OCI-LY7 (cell line): Measurements from ENCODE around the gene FUT2. TPM values are rescaled to one million over a fixed set of nuclear protein-coding genes. Genes with fewer than 3 reads are reported as not detected.

Source experiments
- BruUV-seq: library from RNA; stranded (reverse); fragments of 400-500 nt; replicated peaks from 2 replicates; lab custom pipeline; 2021; lab: Mats Ljungman, UMichigan
- CTCF ChIA-PET: fragments of 300-600 bp; sonication (Branson Sonifier 250); formaldehyde crosslinking; loops from one replicate; lab custom pipeline; 2022; ENCODE audit warnings: antibody characterized with exemption; ENCODE audit not compliant: unreplicated experiment; lab: Charles Lee
- POLR2A ChIA-PET: fragments of 300-600 bp; sonication (Branson Sonifier 250); formaldehyde crosslinking; loops from one replicate; lab custom pipeline; 2022; ENCODE audit warnings: antibody characterized with exemption; lab: Charles Lee
- DNase-seq: peaks from one replicate; pipeline ENCODE4 v3.0.0-alpha.2; 2015; ENCODE audit warnings: low spot score
- H2AFZ ChIP-seq: fragments of 200-600 bp; sonication (generic), shearing (Covaris generic); 2 replicates; pipeline ENCODE4 v1.6.1; 2014; ENCODE audit warnings: mild to moderate bottlenecking, antibody characterized with exemption, low read length, moderate library complexity
- H3K27ac ChIP-seq: fragments of 200-600 bp; sonication (generic); 2 replicates; pipeline ENCODE4 v1.5.1; 2014; ENCODE audit warnings: mixed run types, low read depth, mild to moderate bottlenecking, moderate library complexity, low read length, inconsistent platforms; ENCODE audit not compliant: poor library complexity, severe bottlenecking
- H3K36me3 ChIP-seq: fragments of 200-600 bp; sonication (generic); 2 replicates; pipeline ENCODE4 v1.6.1; 2014; ENCODE audit warnings: mild to moderate bottlenecking, antibody characterized with exemption, low read length, moderate library complexity, mixed read lengths; ENCODE audit not compliant: insufficient read depth
- H3K4me1 ChIP-seq: fragments of 200-600 bp; sonication (generic); 2 replicates; pipeline ENCODE4 v1.5.1; 2014; ENCODE audit warnings: mild to moderate bottlenecking, low read length; ENCODE audit not compliant: insufficient read depth, poor library complexity, severe bottlenecking
- H3K4me2 ChIP-seq: fragments of 200-600 bp; sonication (generic); 2 replicates; pipeline ENCODE4 v1.6.1; 2014; ENCODE audit warnings: mild to moderate bottlenecking, low read length
- H3K4me3 ChIP-seq: fragments of 200-600 bp; sonication (generic); 2 replicates; pipeline ENCODE4 v1.5.1; 2014; ENCODE audit warnings: mild to moderate bottlenecking, low read depth, low read length; ENCODE audit not compliant: poor library complexity, severe bottlenecking
- H3K79me2 ChIP-seq: fragments of 200-600 bp; sonication (generic); 2 replicates; pipeline ENCODE4 v1.6.1; 2016; ENCODE audit warnings: low read depth, mild to moderate bottlenecking, low read length, moderate library complexity, mixed read lengths; ENCODE audit not compliant: insufficient read depth
- H3K9me2 ChIP-seq: fragments of 200-600 bp; sonication (generic); 2 replicates; pipeline ENCODE4 v1.6.1; 2016; ENCODE audit warnings: mild to moderate bottlenecking, low read length, mixed read lengths; ENCODE audit not compliant: insufficient read depth
- H3K9me3 ChIP-seq: fragments of 200-600 bp; sonication (generic); 2 replicates; pipeline ENCODE4 v1.6.1; 2014; ENCODE audit warnings: mild to moderate bottlenecking, mixed run types, low read length, mixed read lengths
- H4K20me1 ChIP-seq: fragments of 200-600 bp; sonication (generic); 2 replicates; pipeline ENCODE4 v1.6.1; 2014; ENCODE audit warnings: mild to moderate bottlenecking, antibody characterized with exemption, low read length, moderate library complexity, mixed read lengths; ENCODE audit not compliant: insufficient read depth
- EZH2phosphoT487 ChIP-seq: fragments of 200-600 bp; sonication (generic); IDR thresholded peaks from 2 replicates; pipeline ENCODE4 v1.6.1; 2018; ENCODE audit warnings: low read depth, borderline replicate concordance, mild to moderate bottlenecking, mixed run types, antibody characterized with exemption, low read length, moderate library complexity, mixed read lengths
- intact Hi-C: fragments of 100-400 bp; cut with micrococcal nuclease; formaldehyde crosslinking; loops from one replicate; pipeline ENCODE4 v1.10.0; 2022; ENCODE audit not compliant: unreplicated experiment
- total RNA-seq, 2 experiments: library from RNA; depleted of rRNA in 1 of 2; stranded (reverse); fragments of >200 nt in 1 of 2; shearing (Covaris generic) in 1 of 2; gene quantifications; 2 replicates each; pipeline ENCODE4 v1.2.3, GENCODE V29; 2014 to 2022
- TF ChIP-seq, protein P1 (sequence below): fragments of 200-600 bp; sonication (generic); conservative IDR thresholded peaks from 2 replicates; pipeline ENCODE4 v1.5.1; 2014; ENCODE audit warnings: mild to moderate bottlenecking, antibody characterized with exemption, low read length, moderate library complexity, mixed read lengths

The FUT2 gene
- total RNA-seq, 2 experiments from 2014 or later, result not detected

- no peak overlapping the region for H3K4me3 ChIP-seq
- H3K9me2 ChIP-seq, result no peaks in the 10 kb centered on the region
- intact Hi-C loops, result no loop called here
- no peak overlapping the region for H2AFZ ChIP-seq
- POLR2A ChIA-PET, result no interaction called here
- no peak overlapping the region for H3K27ac ChIP-seq
- DNase-seq, result no peak
- no peaks in the 10 kb centered on the region for H3K36me3 ChIP-seq
- no peaks in the 10 kb centered on the region for H3K4me1 ChIP-seq
- no peaks in the 10 kb centered on the region for H3K9me3 ChIP-seq
- no peaks in the 10 kb centered on the region for H3K79me2 ChIP-seq
- no TSS peak for BruUV-seq
- TF ChIP-seq, protein P1, sequence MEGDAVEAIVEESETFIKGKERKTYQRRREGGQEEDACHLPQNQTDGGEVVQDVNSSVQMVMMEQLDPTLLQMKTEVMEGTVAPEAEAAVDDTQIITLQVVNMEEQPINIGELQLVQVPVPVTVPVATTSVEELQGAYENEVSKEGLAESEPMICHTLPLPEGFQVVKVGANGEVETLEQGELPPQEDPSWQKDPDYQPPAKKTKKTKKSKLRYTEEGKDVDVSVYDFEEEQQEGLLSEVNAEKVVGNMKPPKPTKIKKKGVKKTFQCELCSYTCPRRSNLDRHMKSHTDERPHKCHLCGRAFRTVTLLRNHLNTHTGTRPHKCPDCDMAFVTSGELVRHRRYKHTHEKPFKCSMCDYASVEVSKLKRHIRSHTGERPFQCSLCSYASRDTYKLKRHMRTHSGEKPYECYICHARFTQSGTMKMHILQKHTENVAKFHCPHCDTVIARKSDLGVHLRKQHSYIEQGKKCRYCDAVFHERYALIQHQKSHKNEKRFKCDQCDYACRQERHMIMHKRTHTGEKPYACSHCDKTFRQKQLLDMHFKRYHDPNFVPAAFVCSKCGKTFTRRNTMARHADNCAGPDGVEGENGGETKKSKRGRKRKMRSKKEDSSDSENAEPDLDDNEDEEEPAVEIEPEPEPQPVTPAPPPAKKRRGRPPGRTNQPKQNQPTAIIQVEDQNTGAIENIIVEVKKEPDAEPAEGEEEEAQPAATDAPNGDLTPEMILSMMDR, result no peak
- no peak for TF ChIP-seq EZH2phosphoT487
- CTCF ChIA-PET, result no interaction called here
- H3K4me2 ChIP-seq, result no peak overlapping the region
- no peaks in the 10 kb centered on the region for H4K20me1 ChIP-seq
Observed at GRCh38 chr19:48669903-48670668, 25.7 kb upstream of the FUT2 start.

GRCh38 chr19:48670699-48671445 is 24.9 kb upstream of the FUT2 start:
- TF ChIP-seq, protein P1, result no peak
- no peak for TF ChIP-seq EZH2phosphoT487
- no peak for DNase-seq
- Histone ChIP-seq H3K9me2 (no peaks in the 10 kb centered on the region), H2AFZ (no peak overlapping the region), H3K9me3 (no peaks in the 10 kb centered on the region), H4K20me1 (no peaks in the 10 kb centered on the region), H3K36me3 (no peaks in the 10 kb centered on the region), H3K27ac (no peak overlapping the region), H3K4me1 (peaks cover 2% of the 10 kb centered on the region), H3K4me2 (no peak overlapping the region), H3K4me3 (no peak overlapping the region), H3K79me2 (no peaks in the 10 kb centered on the region)
- intact Hi-C loops, result no loop called here
- BruUV-seq, result no TSS peak
- POLR2A ChIA-PET, result no interaction called here
- CTCF ChIA-PET, result no interaction called here
